HCT116 (cell line): Measurements from ENCODE around the gene FRAS1. TPM values are rescaled to one million over a fixed set of nuclear protein-coding genes. Genes with fewer than 3 reads are reported as not detected.

Experiments
- ATAC-seq: fragments of 200-7000 bp; cut with Tn5 transposase; 2 replicates; pipeline ENCODE4 v1.9.1; 2020; ENCODE audit warnings: mild to moderate bottlenecking, moderate library complexity
- BruUV-seq: library from RNA; stranded (reverse); fragments of 400-500 nt; replicated peaks from 2 replicates; lab custom pipeline; 2021; lab: Mats Ljungman, UMichigan
- CTCF ChIA-PET: fragments of 300-600 bp; sonication (Branson Sonifier 250); formaldehyde crosslinking; loops from one replicate; lab custom pipeline; 2021; ENCODE audit warnings: antibody characterized with exemption; lab: Charles Lee
- POLR2A ChIA-PET: fragments of 300-600, 350-600 bp; sonication (Branson Sonifier 250); formaldehyde crosslinking; loops from one replicate; lab custom pipeline; 2021; ENCODE audit warnings: antibody characterized with exemption; lab: Charles Lee
- RAD21 ChIA-PET, 2 experiments: fragments of 300-600 bp; sonication (Branson Sonifier 250); formaldehyde crosslinking; loops; one replicate each; lab custom pipeline; 2023; ENCODE audit warnings: low total read pairs in 2 of 2; ENCODE audit not compliant: uncharacterized antibody in 2 of 2, unreplicated experiment in 2 of 2, low non-redundant PET in 1 of 2; lab: Charles Lee
- DNase-seq: peaks from one replicate; pipeline ENCODE4 v3.0.0-alpha.2; 2010; ENCODE audit warnings: low read depth, low spot score
- H2AFZ ChIP-seq: fragments of 200-600 bp; shearing (Covaris generic), sonication (generic); 2 replicates; pipeline ENCODE4 v1.6.1; 2017; ENCODE audit warnings: low read depth, mixed run types, mixed read lengths, antibody characterized with exemption, low read length; ENCODE audit not compliant: poor library complexity, severe bottlenecking
- H3K27ac ChIP-seq: 2 replicates; pipeline ENCODE4 v1.5.1; 2012; ENCODE audit warnings: low read depth, low read length
- H3K27me3 ChIP-seq: fragments of 200-600 bp; sonication (generic); 2 replicates; pipeline ENCODE4 v1.6.1; 2016; ENCODE audit warnings: mixed run types, low read length, mixed read lengths; ENCODE audit not compliant: insufficient read depth
- H3K36me3 ChIP-seq, 2 experiments: fragments of 200-500 bp in 1 of 2; fragments of 200-600 bp in 1 of 2; sonication (Bioruptor generic) in 1 of 2; sonication (generic) in 1 of 2; 2 replicates each; pipeline versions ENCODE4 v1.5.1 to v1.6.1; 2014 to 2016; ENCODE audit warnings: low read length in 2 of 2, inconsistent platforms in 1 of 2, mixed read lengths in 1 of 2, mixed run types in 1 of 2; ENCODE audit not compliant: insufficient read depth in 2 of 2, control insufficient read depth in 1 of 2
- H3K4me1 ChIP-seq, 2 experiments: fragments of 200-600 bp in 1 of 2; sonication (generic) in 1 of 2; 2 replicates each; pipeline versions ENCODE4 v1.5.1 to v1.6.1; 2012 to 2017; ENCODE audit warnings: low read length in 2 of 2, inconsistent platforms in 1 of 2, mild to moderate bottlenecking in 1 of 2, mixed read lengths in 1 of 2, mixed run types in 1 of 2, moderate library complexity in 1 of 2; ENCODE audit not compliant: insufficient read depth in 2 of 2, control insufficient read depth in 1 of 2
- H3K4me2 ChIP-seq: fragments of 200-600 bp; sonication (generic); 2 replicates; pipeline ENCODE4 v1.6.1; 2017; ENCODE audit warnings: mixed run types, low read length, mixed read lengths
- H3K4me3 ChIP-seq, 2 experiments: fragments of 200-600 bp in 1 of 2; sonication (generic) in 1 of 2; replicated peaks in 1 of 2; 2 replicates each; pipeline ENCODE4 v1.5.1; 2011 to 2016; ENCODE audit warnings: low read length in 2 of 2, control low read depth in 1 of 2, low read depth in 1 of 2, mild to moderate bottlenecking in 1 of 2, mixed read lengths in 1 of 2, mixed run types in 1 of 2
- H3K79me2 ChIP-seq: fragments of 200-600 bp; sonication (generic); 2 replicates; pipeline ENCODE4 v1.6.1; 2017; ENCODE audit warnings: mild to moderate bottlenecking, mixed run types, low read length, moderate library complexity, mixed read lengths; ENCODE audit not compliant: insufficient read depth
- H3K9ac ChIP-seq: fragments of 200-600 bp; sonication (generic); 2 replicates; pipeline ENCODE4 v1.6.1; 2016; ENCODE audit warnings: low read length, mixed read lengths
- H3K9me2 ChIP-seq: fragments of 200-600 bp; sonication (generic), shearing (Covaris generic); 2 replicates; pipeline ENCODE4 v1.6.1; 2017; ENCODE audit warnings: mixed run types, mild to moderate bottlenecking, moderate library complexity; ENCODE audit not compliant: insufficient read depth
- H3K9me3 ChIP-seq, 2 experiments: fragments of 200-500 bp in 1 of 2; fragments of 200-600 bp in 1 of 2; sonication (Bioruptor generic) in 1 of 2; sonication (generic) in 1 of 2; 2 replicates each; pipeline ENCODE4 v1.6.1; 2014 to 2017; ENCODE audit warnings: low read length in 2 of 2, mixed read lengths in 2 of 2, inconsistent platforms in 1 of 2, low read depth in 1 of 2, mild to moderate bottlenecking in 1 of 2, mixed run types in 1 of 2, moderate library complexity in 1 of 2; ENCODE audit not compliant: control insufficient read depth in 1 of 2, insufficient read depth in 1 of 2
- H4K20me1 ChIP-seq: fragments of 200-600 bp; sonication (generic), shearing (Covaris generic); 2 replicates; pipeline ENCODE4 v1.6.1; 2017; ENCODE audit warnings: mixed run types, mild to moderate bottlenecking, moderate library complexity; ENCODE audit not compliant: insufficient read depth
- ATF3 ChIP-seq: IDR thresholded peaks from 2 replicates; pipeline ENCODE4 v1.6.1; 2012
- CBX3 ChIP-seq: IDR thresholded peaks from 2 replicates; pipeline ENCODE4 v1.6.1; 2012; ENCODE audit warnings: low read depth
- ELF1 ChIP-seq: IDR thresholded peaks from 2 replicates; pipeline ENCODE4 v1.6.1; 2012; ENCODE audit warnings: low read depth, borderline replicate concordance
- EZH2phosphoT487 ChIP-seq: fragments of 200-600 bp; IDR thresholded peaks from 2 replicates; pipeline ENCODE4 v1.6.1; 2018; ENCODE audit warnings: antibody characterized with exemption, borderline replicate concordance
- FOSL1 ChIP-seq: IDR thresholded peaks from 2 replicates; pipeline ENCODE4 v1.6.1; 2012; ENCODE audit warnings: low read depth
- POLR2A ChIP-seq: IDR thresholded peaks from 2 replicates; pipeline ENCODE4 v1.7.0; 2011; ENCODE audit warnings: borderline replicate concordance; ENCODE audit not compliant: insufficient read depth, insufficient read length; ENCODE audit errors: extremely low read depth
- RAD21 ChIP-seq: IDR thresholded peaks from 2 replicates; pipeline ENCODE4 v1.6.1; 2012; ENCODE audit warnings: low read depth, mild to moderate bottlenecking
- SIN3A ChIP-seq: IDR thresholded peaks from 2 replicates; pipeline ENCODE4 v1.6.1; 2012; ENCODE audit warnings: low read depth
- SP1 ChIP-seq: IDR thresholded peaks from 2 replicates; pipeline ENCODE4 v1.6.1; 2012; ENCODE audit warnings: low read depth
- SRF ChIP-seq: IDR thresholded peaks from 2 replicates; pipeline ENCODE4 v1.6.1; 2012; ENCODE audit warnings: low read depth
- TCF7L2 ChIP-seq: IDR thresholded peaks from 2 replicates; pipeline ENCODE4 v1.7.0; 2011; ENCODE audit warnings: borderline replicate concordance, inconsistent platforms; ENCODE audit not compliant: insufficient read depth, insufficient read length; ENCODE audit errors: extremely low read depth
- YY1 ChIP-seq: IDR thresholded peaks from 2 replicates; pipeline ENCODE4 v1.6.1; 2011; ENCODE audit warnings: low read length, low read depth, moderate library complexity, mild to moderate bottlenecking; ENCODE audit not compliant: insufficient replicate concordance; ENCODE audit errors: extremely low read depth
- ZFX ChIP-seq: fragments of 450-650 bp; IDR thresholded peaks from 2 replicates; pipeline ENCODE4 v1.6.1; 2017
- ZNF274 ChIP-seq: fragments of 200-500 bp; sonication (Bioruptor generic); IDR thresholded peaks from 2 replicates; pipeline ENCODE4 v1.6.1; 2014; ENCODE audit warnings: mild to moderate bottlenecking, low read depth, low read length, inconsistent platforms
- intact Hi-C: fragments of 100-400 bp; cut with micrococcal nuclease; formaldehyde crosslinking; loops from 2 replicates; pipeline ENCODE4 v1.10.0; 2022
- total RNA-seq: library from RNA; stranded (reverse); gene quantifications from one replicate; pipeline ENCODE4 v1.2.1, GENCODE V29; 2021; ENCODE audit not compliant: unreplicated experiment
- TF ChIP-seq, protein P1 (sequence below): IDR thresholded peaks from 2 replicates; pipeline ENCODE4 v1.6.1; 2012
- TF ChIP-seq, protein P2 (sequence below): IDR thresholded peaks from 2 replicates; pipeline ENCODE4 v1.6.1; 2011; ENCODE audit warnings: mild to moderate bottlenecking, low read length, moderate library complexity; ENCODE audit not compliant: insufficient replicate concordance; ENCODE audit errors: extremely low read depth
- TF ChIP-seq, protein P3 (sequence below): IDR thresholded peaks from 2 replicates; pipeline ENCODE4 v1.6.1; 2012; ENCODE audit warnings: low read depth

The FRAS1 gene
- total RNA-seq, 1 experiment from 2014 or later: 33.5 TPM

GRCh38 chr4:78362310-78362709 lies 305.2 kb downstream of the FRAS1 start:
- ChIA-PET POLR2A (no interaction called here), RAD21 (no interaction called here)
- TF ChIP-seq YY1 (no peak), TCF7L2 (no peak), RAD21 (no peak), CBX3 (no peak), POLR2A (no peak), SRF (no peak), ELF1 (no peak), SP1 (no peak), ATF3 (no peak), EZH2phosphoT487 (no peak), FOSL1 (no peak), SIN3A (no peak), ZNF274 (no peak), ZFX (no peak)
- TF ChIP-seq, protein P1, sequence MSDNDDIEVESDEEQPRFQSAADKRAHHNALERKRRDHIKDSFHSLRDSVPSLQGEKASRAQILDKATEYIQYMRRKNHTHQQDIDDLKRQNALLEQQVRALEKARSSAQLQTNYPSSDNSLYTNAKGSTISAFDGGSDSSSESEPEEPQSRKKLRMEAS: no peak
- TF ChIP-seq, protein P2, sequence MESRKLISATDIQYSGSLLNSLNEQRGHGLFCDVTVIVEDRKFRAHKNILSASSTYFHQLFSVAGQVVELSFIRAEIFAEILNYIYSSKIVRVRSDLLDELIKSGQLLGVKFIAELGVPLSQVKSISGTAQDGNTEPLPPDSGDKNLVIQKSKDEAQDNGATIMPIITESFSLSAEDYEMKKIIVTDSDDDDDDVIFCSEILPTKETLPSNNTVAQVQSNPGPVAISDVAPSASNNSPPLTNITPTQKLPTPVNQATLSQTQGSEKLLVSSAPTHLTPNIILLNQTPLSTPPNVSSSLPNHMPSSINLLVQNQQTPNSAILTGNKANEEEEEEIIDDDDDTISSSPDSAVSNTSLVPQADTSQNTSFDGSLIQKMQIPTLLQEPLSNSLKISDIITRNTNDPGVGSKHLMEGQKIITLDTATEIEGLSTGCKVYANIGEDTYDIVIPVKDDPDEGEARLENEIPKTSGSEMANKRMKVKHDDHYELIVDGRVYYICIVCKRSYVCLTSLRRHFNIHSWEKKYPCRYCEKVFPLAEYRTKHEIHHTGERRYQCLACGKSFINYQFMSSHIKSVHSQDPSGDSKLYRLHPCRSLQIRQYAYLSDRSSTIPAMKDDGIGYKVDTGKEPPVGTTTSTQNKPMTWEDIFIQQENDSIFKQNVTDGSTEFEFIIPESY: no peak
- TF ChIP-seq, protein P3, sequence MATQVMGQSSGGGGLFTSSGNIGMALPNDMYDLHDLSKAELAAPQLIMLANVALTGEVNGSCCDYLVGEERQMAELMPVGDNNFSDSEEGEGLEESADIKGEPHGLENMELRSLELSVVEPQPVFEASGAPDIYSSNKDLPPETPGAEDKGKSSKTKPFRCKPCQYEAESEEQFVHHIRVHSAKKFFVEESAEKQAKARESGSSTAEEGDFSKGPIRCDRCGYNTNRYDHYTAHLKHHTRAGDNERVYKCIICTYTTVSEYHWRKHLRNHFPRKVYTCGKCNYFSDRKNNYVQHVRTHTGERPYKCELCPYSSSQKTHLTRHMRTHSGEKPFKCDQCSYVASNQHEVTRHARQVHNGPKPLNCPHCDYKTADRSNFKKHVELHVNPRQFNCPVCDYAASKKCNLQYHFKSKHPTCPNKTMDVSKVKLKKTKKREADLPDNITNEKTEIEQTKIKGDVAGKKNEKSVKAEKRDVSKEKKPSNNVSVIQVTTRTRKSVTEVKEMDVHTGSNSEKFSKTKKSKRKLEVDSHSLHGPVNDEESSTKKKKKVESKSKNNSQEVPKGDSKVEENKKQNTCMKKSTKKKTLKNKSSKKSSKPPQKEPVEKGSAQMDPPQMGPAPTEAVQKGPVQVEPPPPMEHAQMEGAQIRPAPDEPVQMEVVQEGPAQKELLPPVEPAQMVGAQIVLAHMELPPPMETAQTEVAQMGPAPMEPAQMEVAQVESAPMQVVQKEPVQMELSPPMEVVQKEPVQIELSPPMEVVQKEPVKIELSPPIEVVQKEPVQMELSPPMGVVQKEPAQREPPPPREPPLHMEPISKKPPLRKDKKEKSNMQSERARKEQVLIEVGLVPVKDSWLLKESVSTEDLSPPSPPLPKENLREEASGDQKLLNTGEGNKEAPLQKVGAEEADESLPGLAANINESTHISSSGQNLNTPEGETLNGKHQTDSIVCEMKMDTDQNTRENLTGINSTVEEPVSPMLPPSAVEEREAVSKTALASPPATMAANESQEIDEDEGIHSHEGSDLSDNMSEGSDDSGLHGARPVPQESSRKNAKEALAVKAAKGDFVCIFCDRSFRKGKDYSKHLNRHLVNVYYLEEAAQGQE: no peak
- TF ChIP-seq, all 23 proteins: peak for 0
- Histone ChIP-seq H3K4me1 (no peaks in the 10 kb centered on the region), H3K36me3 (no peaks in the 10 kb centered on the region), H4K20me1 (no peaks in the 10 kb centered on the region), H3K9me3 (no peaks in the 10 kb centered on the region), H3K79me2 (no peaks in the 10 kb centered on the region), H3K27ac (no peak overlapping the region), H2AFZ (no peak overlapping the region), H3K27me3 (no peaks in the 10 kb centered on the region), H3K4me2 (no peak overlapping the region), H3K9ac (no peak overlapping the region), H3K4me3 (no peak overlapping the region), H3K9me2 (no peaks in the 10 kb centered on the region)
- no TSS peak for BruUV-seq
- DNase-seq (no peak), ATAC-seq (no peak)
- CTCF ChIA-PET: no interaction called here
- intact Hi-C loops: no loop called here
